ENCODE measurements around the gene MAPK8IP3. TPM values are rescaled to one million over a fixed set of nuclear protein-coding genes. Genes with fewer than 3 reads are reported as not detected.

The MAPK8IP3 gene
- total RNA-seq, 1 donor from 2014 or later = 28.7 TPM

GRCh38 chr16:1788708-1789100, 82.7 kb downstream of the MAPK8IP3 start:
- Histone ChIP-seq H3K9me3 (ENCODE audit: control insufficient read depth in 3 of 3, low read length in 3 of 3) (no peaks in the 10 kb centered on the region), H3K36me3 (ENCODE audit: control insufficient read depth in 3 of 3, insufficient read depth in 3 of 3, low read length in 3 of 3) (peaks cover 20 to 36% (median 23%) of the 10 kb centered on the region in 3 donors)

GRCh38 chr16:1789643-1790045, 83.6 kb downstream of the MAPK8IP3 start:
- Histone ChIP-seq H3K9ac (ENCODE audit: low read depth in 1 of 3, low read length in 3 of 3) (no peak overlapping the region), H3K36me3 (ENCODE audit: control insufficient read depth in 3 of 3, insufficient read depth in 3 of 3, low read length in 3 of 3) (peaks cover 20 to 36% (median 23%) of the 10 kb centered on the region in 3 donors), H3K9me3 (ENCODE audit: control insufficient read depth in 3 of 3, low read length in 3 of 3) (no peaks in the 10 kb centered on the region), H3K27ac (ENCODE audit: low read depth, low read length) (no peak overlapping the region), H3K4me3 (ENCODE audit: low read length in 3 of 3) (no peak overlapping the region), H3K27me3 (ENCODE audit: control insufficient read depth in 3 of 3, insufficient read depth in 3 of 3, low read length in 3 of 3) (no peaks in the 10 kb centered on the region), H3K4me1 (ENCODE audit: control insufficient read depth in 3 of 3, insufficient read depth in 3 of 3, low read length in 3 of 3) (peaks cover 8 to 14% (median 8%) of the 10 kb centered on the region in 3 donors)

More at GRCh38 chr16:1788708-1789100, 82.7 kb downstream of the MAPK8IP3 start:
- peaks cover 13 to 22% (median 14%) of the 10 kb centered on the region in 3 donors for H3K4me1 ChIP-seq (ENCODE audit: control insufficient read depth in 3 of 3, insufficient read depth in 3 of 3, low read length in 3 of 3)
- no peak overlapping the region for H3K27ac ChIP-seq (ENCODE audit: low read depth, low read length)
- H3K27me3 ChIP-seq (ENCODE audit: control insufficient read depth in 3 of 3, insufficient read depth in 3 of 3, low read length in 3 of 3) = no peaks in the 10 kb centered on the region
- no peak overlapping the region for H3K4me3 ChIP-seq (ENCODE audit: low read length in 3 of 3)
- no peak overlapping the region for H3K9ac ChIP-seq (ENCODE audit: low read depth in 1 of 3, low read length in 3 of 3)

- Histone ChIP-seq H3K9ac (ENCODE audit: low read depth in 1 of 3, low read length in 3 of 3) (no peak overlapping the region), H3K4me3 (ENCODE audit: low read length in 3 of 3) (no peak overlapping the region), H3K27ac (ENCODE audit: low read depth, low read length) (no peak overlapping the region), H3K9me3 (ENCODE audit: control insufficient read depth in 3 of 3, low read length in 3 of 3) (no peaks in the 10 kb centered on the region), H3K4me1 (ENCODE audit: control insufficient read depth in 3 of 3, insufficient read depth in 3 of 3, low read length in 3 of 3) (peaks cover 4 to 10% (median 4%) of the 10 kb centered on the region in 3 donors), H3K36me3 (ENCODE audit: control insufficient read depth in 3 of 3, insufficient read depth in 3 of 3, low read length in 3 of 3) (peaks cover 17 to 33% (median 23%) of the 10 kb centered on the region in 3 donors), H3K27me3 (ENCODE audit: control insufficient read depth in 3 of 3, insufficient read depth in 3 of 3, low read length in 3 of 3) (no peaks in the 10 kb centered on the region)
Measured at GRCh38 chr16:1790261-1790610, 84.2 kb downstream of the MAPK8IP3 start.

- H3K9ac ChIP-seq (ENCODE audit: low read depth in 1 of 3, low read length in 3 of 3) = no peak overlapping the region
- no peaks in the 10 kb centered on the region for H3K27me3 ChIP-seq (ENCODE audit: control insufficient read depth in 3 of 3, insufficient read depth in 3 of 3, low read length in 3 of 3)
- peaks cover 14 to 31% (median 23%) of the 10 kb centered on the region in 3 donors for H3K36me3 ChIP-seq (ENCODE audit: control insufficient read depth in 3 of 3, insufficient read depth in 3 of 3, low read length in 3 of 3)
- H3K4me1 ChIP-seq (ENCODE audit: control insufficient read depth in 3 of 3, insufficient read depth in 3 of 3, low read length in 3 of 3) = peaks cover 3 to 5% (median 3%) of the 10 kb centered on the region in 3 donors
- H3K9me3 ChIP-seq (ENCODE audit: control insufficient read depth in 3 of 3, low read length in 3 of 3) = no peaks in the 10 kb centered on the region
- H3K27ac ChIP-seq (ENCODE audit: low read depth, low read length) = no peak overlapping the region
- H3K4me3 ChIP-seq (ENCODE audit: low read length in 3 of 3) = no peak overlapping the region
Measured at GRCh38 chr16:1790611-1791255, 84.7 kb downstream of the MAPK8IP3 start.

GRCh38 chr16:1791256-1791942, 85.4 kb downstream of the MAPK8IP3 start:
- H3K4me3 ChIP-seq (ENCODE audit: low read length in 3 of 3) = no peak overlapping the region
- H3K9me3 ChIP-seq (ENCODE audit: control insufficient read depth in 3 of 3, low read length in 3 of 3) = no peaks in the 10 kb centered on the region
- no peak overlapping the region for H3K9ac ChIP-seq (ENCODE audit: low read depth in 1 of 3, low read length in 3 of 3)
- no peaks in the 10 kb centered on the region for H3K27me3 ChIP-seq (ENCODE audit: control insufficient read depth in 3 of 3, insufficient read depth in 3 of 3, low read length in 3 of 3)
- no peak overlapping the region for H3K27ac ChIP-seq (ENCODE audit: low read depth, low read length)
- no peaks in the 10 kb centered on the region for H3K4me1 ChIP-seq (ENCODE audit: control insufficient read depth in 3 of 3, insufficient read depth in 3 of 3, low read length in 3 of 3)
- H3K36me3 ChIP-seq (ENCODE audit: control insufficient read depth in 3 of 3, insufficient read depth in 3 of 3, low read length in 3 of 3) = peaks cover 14 to 28% (median 22%) of the 10 kb centered on the region in 3 donors

- H3K4me1 ChIP-seq (ENCODE audit: control insufficient read depth in 3 of 3, insufficient read depth in 3 of 3, low read length in 3 of 3) = no peaks in the 10 kb centered on the region
- no peak overlapping the region for H3K4me3 ChIP-seq (ENCODE audit: low read length in 3 of 3)
- H3K9me3 ChIP-seq (ENCODE audit: control insufficient read depth in 3 of 3, low read length in 3 of 3) = no peaks in the 10 kb centered on the region
- H3K27ac ChIP-seq (ENCODE audit: low read depth, low read length) = no peak overlapping the region
- no peaks in the 10 kb centered on the region for H3K27me3 ChIP-seq (ENCODE audit: control insufficient read depth in 3 of 3, insufficient read depth in 3 of 3, low read length in 3 of 3)
- H3K9ac ChIP-seq (ENCODE audit: low read depth in 1 of 3, low read length in 3 of 3) = no peak overlapping the region
- peaks cover 11 to 23% (median 14%) of the 10 kb centered on the region in 3 donors for H3K36me3 ChIP-seq (ENCODE audit: control insufficient read depth in 3 of 3, insufficient read depth in 3 of 3, low read length in 3 of 3)
Measured at GRCh38 chr16:1791943-1792812, 86.2 kb downstream of the MAPK8IP3 start.

- H3K9me3 ChIP-seq (ENCODE audit: control insufficient read depth in 3 of 3, low read length in 3 of 3) = no peaks in the 10 kb centered on the region
- H3K9ac ChIP-seq (ENCODE audit: low read depth in 1 of 3, low read length in 3 of 3) = no peak overlapping the region
- no peak overlapping the region for H3K27ac ChIP-seq (ENCODE audit: low read depth, low read length)
- H3K4me3 ChIP-seq (ENCODE audit: low read length in 3 of 3) = no peak overlapping the region
- H3K4me1 ChIP-seq (ENCODE audit: control insufficient read depth in 3 of 3, insufficient read depth in 3 of 3, low read length in 3 of 3) = no peaks in the 10 kb centered on the region
- H3K27me3 ChIP-seq (ENCODE audit: control insufficient read depth in 3 of 3, insufficient read depth in 3 of 3, low read length in 3 of 3) = no peaks in the 10 kb centered on the region
- peaks cover 10 to 17% (median 11%) of the 10 kb centered on the region in 3 donors for H3K36me3 ChIP-seq (ENCODE audit: control insufficient read depth in 3 of 3, insufficient read depth in 3 of 3, low read length in 3 of 3)
Measured at GRCh38 chr16:1792836-1793577, 87.0 kb downstream of the MAPK8IP3 start.

- H3K27ac ChIP-seq (ENCODE audit: low read depth, low read length) = no peak within 1 kb of the TSS
- H3K36me3 ChIP-seq (ENCODE audit: control insufficient read depth in 3 of 3, insufficient read depth in 3 of 3, low read length in 3 of 3) = peaks cover 4 to 11% (median 8%) of the 10 kb centered on the region in 3 donors
- H3K9me3 ChIP-seq (ENCODE audit: control insufficient read depth in 3 of 3, low read length in 3 of 3) = no peaks in the 10 kb centered on the region
- no peaks in the 10 kb centered on the region for H3K27me3 ChIP-seq (ENCODE audit: control insufficient read depth in 3 of 3, insufficient read depth in 3 of 3, low read length in 3 of 3)
- peak within 1 kb of the TSS in 1 of 3 donors; percentile 33 for H3K9ac ChIP-seq (ENCODE audit: low read depth in 1 of 3, low read length in 3 of 3)
- no peaks in the 10 kb centered on the region for H3K4me1 ChIP-seq (ENCODE audit: control insufficient read depth in 3 of 3, insufficient read depth in 3 of 3, low read length in 3 of 3)
- no peak within 1 kb of the TSS for H3K4me3 ChIP-seq (ENCODE audit: low read length in 3 of 3)
Measured at GRCh38 chr16:1793578-1794220, 87.7 kb downstream of the MAPK8IP3 start, which contains the start of gene IGFALS. IGFALS (minus strand) TSS chr16:1793705; CDS start chr16:1793652, 53 bp downstream.
